Measurements from ENCODE around the gene RUNDC3A. TPM values are rescaled to one million over a fixed set of nuclear protein-coding genes. Genes with fewer than 3 reads are reported as not detected.

Gene RUNDC3A
- under 1 TPM in 1 of 2 experiments, not detected in 1; 0.28 TPM for total RNA-seq

DNA sequence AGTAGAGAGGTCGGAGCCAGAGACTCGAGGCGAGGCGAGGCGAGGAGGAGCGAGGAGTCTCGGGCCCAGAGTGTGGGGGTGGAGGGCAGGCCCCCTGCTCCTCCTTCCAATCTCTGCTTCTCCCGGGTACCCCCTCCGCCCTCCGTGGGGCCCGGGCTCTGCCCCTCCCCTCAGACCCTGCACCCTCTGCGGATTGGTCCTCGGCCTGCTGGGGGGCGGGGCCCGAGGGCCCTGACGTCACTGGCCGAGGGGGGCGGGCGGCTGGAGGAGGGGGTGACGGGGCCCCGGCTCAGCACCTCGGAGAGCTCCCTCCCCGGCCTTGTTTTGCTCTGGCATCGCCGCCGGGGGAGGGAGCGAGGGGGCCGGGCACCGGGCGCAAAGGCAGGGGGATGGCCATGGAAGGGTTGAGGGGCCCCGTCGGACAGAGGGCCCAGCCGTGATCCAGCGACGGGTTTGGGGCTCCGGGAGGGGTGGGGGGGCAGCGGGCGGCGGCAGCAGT is at the start of gene RUNDC3A:
Gene RUNDC3A (plus strand): TSS at position 282 of the 499 bp plus-strand sequence. CDS start 232 bp downstream, outside the sequence.
- ChIA-PET POLR2A (no interaction called here), CTCF (no interaction called here)
- Mint-ChIP-seq H3K27me3 (peaks cover 41% of the 10 kb centered on the region), H3K36me3 (ENCODE audit: low read depth) (no peaks in the 10 kb centered on the region), H3K9me3 (no peaks in the 10 kb centered on the region), H3K27ac (no peak within 1 kb of the TSS), H3K4me3 (no peak within 1 kb of the TSS), H3K4me1 (peaks cover 22% of the 10 kb centered on the region)
- peak; percentile 80 for DNase-seq

DNA sequence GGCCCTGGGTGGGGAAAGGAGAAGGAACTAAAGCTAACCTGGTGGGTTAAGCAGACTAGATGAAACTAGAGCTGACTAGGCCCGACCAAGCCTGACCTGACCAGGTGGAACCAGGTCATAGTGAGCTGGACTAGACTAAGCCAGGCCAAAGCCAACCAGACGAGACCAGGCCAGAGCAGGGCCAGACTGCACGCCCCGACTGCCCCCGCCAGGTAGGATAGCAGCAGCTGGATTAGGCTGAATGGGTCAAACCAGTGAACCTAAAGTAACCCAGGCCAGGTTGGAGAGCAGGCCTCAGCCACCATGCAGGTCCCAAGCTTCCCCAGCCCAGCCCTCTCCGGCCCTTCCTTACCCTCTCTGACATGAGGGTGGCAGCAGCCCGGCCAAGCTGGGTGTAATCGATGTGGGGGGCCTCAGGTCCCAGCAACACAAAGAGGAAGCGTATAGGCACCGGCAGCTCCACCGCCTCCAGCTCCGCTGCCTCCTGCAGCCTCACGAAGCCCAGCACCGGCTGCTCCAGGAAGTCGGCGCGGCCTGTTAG is 49.5 kb upstream of the RUNDC3A start:
- peaks cover 5% of the 10 kb centered on the region for H3K27me3 Mint-ChIP-seq
- no peaks in the 10 kb centered on the region for H3K9me3 Mint-ChIP-seq
- DNase-seq = no peak
- ChIA-PET CTCF (interaction anchor here (0.6 kb wide), 1 partner anchor 50 kb away, joined by 3 read pairs; no protein-coding TSS in a partner anchor), POLR2A (no interaction called here)
- H3K36me3 Mint-ChIP-seq (ENCODE audit: low read depth) = no peaks in the 10 kb centered on the region
- no peaks in the 10 kb centered on the region for H3K4me1 Mint-ChIP-seq
- no peak overlapping the region for H3K4me3 Mint-ChIP-seq
- H3K27ac Mint-ChIP-seq = no peak overlapping the region

DNA sequence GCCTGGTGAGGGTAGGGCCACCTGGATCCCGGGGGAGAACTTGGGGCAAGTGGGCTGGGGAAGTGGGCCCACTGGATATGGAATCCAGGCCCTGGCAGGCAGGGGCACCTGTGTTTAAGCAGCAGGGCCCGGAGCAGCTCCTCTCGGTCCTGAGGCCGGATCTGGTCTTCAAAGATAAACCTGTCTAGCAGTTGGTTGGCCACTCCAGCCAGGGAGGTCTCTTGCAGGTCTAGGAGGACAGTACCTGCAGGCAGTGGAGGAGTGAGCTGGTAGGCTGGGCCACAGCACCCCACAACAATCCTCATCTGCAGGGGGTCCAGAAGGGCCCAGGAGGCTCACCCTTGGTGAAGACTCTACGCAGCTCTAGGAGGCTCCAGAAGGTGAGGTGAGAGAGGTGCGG is 48.1 kb upstream of the RUNDC3A start:
- no peaks in the 10 kb centered on the region for H3K9me3 Mint-ChIP-seq

DNA sequence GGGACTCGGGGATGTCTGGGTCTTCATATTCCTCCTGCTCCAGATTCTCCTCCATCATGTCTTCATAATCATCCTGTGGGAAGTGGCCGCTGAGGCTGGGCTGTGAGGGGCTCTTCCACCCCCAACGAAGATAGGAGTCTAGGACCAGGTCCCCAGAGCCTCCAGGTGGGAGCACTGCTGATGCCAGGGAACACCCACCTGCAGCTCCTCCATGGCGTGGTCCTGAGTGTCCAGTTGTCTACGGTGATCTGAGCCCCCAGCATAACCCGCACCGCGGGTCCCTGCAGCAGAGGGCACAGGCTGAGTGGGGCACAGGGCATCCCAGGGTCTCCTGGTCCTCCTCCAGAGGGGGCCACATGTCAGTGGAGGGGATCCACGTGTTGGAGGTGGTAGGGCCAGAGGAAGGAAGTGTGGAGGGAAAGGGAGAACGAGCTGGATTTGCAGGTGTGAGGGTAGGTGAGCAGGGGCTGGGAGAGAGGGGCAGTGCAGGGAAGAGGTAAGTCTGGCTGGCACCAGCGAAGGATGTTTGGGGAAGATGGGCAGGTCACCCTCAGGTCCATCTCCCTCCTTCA is 45.7 kb upstream of the RUNDC3A start:
- no peaks in the 10 kb centered on the region for H3K9me3 Mint-ChIP-seq
- ChIA-PET POLR2A (interaction anchor here (0.6 kb wide), 1 partner anchor 41 kb away, joined by 3 read pairs; no protein-coding TSS in a partner anchor), CTCF (interaction anchor here (0.6 kb wide), 1 partner anchor 40 kb away, joined by 3 read pairs; no protein-coding TSS in a partner anchor)
- DNase-seq = no peak
- H3K4me1 Mint-ChIP-seq = no peaks in the 10 kb centered on the region
- no peak overlapping the region for H3K27ac Mint-ChIP-seq
- H3K4me3 Mint-ChIP-seq = no peak overlapping the region
- no peaks in the 10 kb centered on the region for H3K27me3 Mint-ChIP-seq
- no peaks in the 10 kb centered on the region for H3K36me3 Mint-ChIP-seq (ENCODE audit: low read depth)

More for the DNA sequence above, 48.1 kb upstream of the RUNDC3A start:
- ChIA-PET POLR2A (no interaction called here), CTCF (no interaction called here)
- Mint-ChIP-seq H3K4me1 (no peaks in the 10 kb centered on the region), H3K4me3 (no peak overlapping the region), H3K27me3 (peaks cover 5% of the 10 kb centered on the region), H3K36me3 (ENCODE audit: low read depth) (no peaks in the 10 kb centered on the region), H3K27ac (no peak overlapping the region)
- no peak for DNase-seq

DNA sequence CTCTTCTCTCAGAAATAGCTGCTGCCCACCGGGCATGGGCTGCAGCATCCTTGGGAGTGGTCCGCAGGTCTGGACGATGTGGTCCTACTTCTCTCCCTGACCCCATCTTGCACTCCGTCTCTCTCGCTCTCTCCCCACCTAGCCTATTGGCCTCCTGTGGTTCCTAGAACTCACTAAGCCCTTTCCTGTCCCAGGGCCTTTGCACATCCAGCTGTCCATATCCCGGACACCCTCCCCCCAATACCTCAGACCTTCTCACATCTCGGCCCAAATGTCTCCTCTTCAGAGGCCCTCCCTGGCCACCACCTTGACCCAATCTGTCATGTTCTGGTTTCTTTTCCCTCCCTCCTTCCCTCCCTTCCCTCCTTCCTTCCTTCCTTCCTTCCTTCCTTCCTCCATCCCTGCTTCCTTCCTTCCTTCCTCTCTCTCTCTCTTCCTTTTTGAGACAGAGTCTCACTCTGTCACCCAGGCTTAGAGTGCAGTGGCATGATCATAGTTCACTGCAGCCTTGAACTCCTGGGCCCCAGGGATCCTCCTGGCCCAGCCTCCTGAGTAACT is 45.0 kb upstream of the RUNDC3A start:
- Mint-ChIP-seq H3K27me3 (no peaks in the 10 kb centered on the region), H3K4me1 (no peaks in the 10 kb centered on the region), H3K36me3 (ENCODE audit: low read depth) (no peaks in the 10 kb centered on the region), H3K27ac (no peak overlapping the region), H3K4me3 (no peak overlapping the region), H3K9me3 (no peaks in the 10 kb centered on the region)
- DNase-seq = no peak
- POLR2A ChIA-PET = no interaction called here
- CTCF ChIA-PET = interaction anchor here (0.6 kb wide), 1 partner anchor 41 kb away, joined by 3 read pairs; no protein-coding TSS in a partner anchor

DNA sequence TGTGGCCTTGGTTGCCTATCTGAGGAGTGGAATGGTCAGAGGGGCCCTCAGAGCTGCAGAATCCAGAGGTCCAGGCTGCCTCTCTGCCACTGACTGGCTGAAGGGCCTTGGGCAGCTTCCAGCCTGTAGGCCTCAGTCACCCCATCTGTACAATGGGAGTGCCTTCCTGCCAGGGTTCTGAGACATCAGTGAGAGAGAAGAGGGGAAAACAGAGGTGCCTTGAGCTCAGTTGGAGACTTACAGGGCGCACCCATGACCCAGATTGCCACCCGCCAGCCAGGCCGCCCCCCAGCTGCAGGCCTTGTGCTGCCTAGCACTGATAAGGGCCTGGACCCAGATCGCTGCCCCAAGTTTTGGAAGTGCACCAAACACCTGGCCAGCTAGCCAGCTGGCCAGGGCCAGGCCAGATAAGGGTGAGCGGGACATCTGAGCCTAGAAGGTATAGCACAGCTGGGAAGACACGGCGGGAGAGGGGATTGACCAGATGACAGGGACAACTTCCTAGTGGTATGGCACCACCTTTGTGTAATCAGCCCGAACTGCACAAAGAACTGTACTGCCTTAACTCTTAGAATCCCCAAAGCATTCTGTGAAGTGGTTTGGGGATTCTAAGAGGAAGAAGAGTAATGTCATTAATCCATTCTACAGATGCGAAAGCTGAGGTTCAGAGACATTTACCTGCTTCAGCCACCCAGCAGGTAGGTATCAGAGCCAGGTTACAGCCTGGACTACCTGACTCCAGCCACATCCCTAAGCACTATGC is 41.8 kb upstream of the RUNDC3A start:
- Mint-ChIP-seq H3K4me3 (no peak overlapping the region), H3K4me1 (no peaks in the 10 kb centered on the region), H3K27me3 (no peaks in the 10 kb centered on the region), H3K27ac (no peak overlapping the region), H3K36me3 (ENCODE audit: low read depth) (no peaks in the 10 kb centered on the region), H3K9me3 (no peaks in the 10 kb centered on the region)
- ChIA-PET CTCF (interaction anchor here (0.9 kb wide), 1 partner anchor 84 kb away, joined by 3 read pairs; no protein-coding TSS in a partner anchor), POLR2A (interaction anchor here (1.0 kb wide), 1 partner anchor 13 kb away, joined by 4 read pairs; no protein-coding TSS in a partner anchor)
- DNase-seq = no peak

DNA sequence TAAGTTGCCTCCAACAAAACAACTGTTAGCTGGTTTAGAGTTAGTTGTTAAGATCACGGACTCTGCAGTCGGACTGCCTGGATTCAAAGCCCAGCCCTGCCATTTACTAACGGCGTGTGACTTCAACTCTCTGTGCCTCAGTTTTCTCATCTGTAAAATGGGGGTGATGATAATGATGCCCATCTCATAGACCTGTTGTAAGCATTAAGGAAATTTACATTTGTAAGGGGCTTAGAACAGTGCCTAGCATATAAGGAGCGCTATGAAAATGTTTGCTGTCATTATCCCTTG is 41.3 kb upstream of the RUNDC3A start:
- Mint-ChIP-seq H3K4me1 (no peaks in the 10 kb centered on the region), H3K36me3 (ENCODE audit: low read depth) (no peaks in the 10 kb centered on the region), H3K27me3 (no peaks in the 10 kb centered on the region), H3K9me3 (no peaks in the 10 kb centered on the region), H3K27ac (no peak overlapping the region), H3K4me3 (no peak overlapping the region)
- POLR2A ChIA-PET = no interaction called here
- CTCF ChIA-PET = interaction anchor here (0.9 kb wide), 1 partner anchor 83 kb away, joined by 3 read pairs; no protein-coding TSS in a partner anchor
- DNase-seq = no peak

DNA sequence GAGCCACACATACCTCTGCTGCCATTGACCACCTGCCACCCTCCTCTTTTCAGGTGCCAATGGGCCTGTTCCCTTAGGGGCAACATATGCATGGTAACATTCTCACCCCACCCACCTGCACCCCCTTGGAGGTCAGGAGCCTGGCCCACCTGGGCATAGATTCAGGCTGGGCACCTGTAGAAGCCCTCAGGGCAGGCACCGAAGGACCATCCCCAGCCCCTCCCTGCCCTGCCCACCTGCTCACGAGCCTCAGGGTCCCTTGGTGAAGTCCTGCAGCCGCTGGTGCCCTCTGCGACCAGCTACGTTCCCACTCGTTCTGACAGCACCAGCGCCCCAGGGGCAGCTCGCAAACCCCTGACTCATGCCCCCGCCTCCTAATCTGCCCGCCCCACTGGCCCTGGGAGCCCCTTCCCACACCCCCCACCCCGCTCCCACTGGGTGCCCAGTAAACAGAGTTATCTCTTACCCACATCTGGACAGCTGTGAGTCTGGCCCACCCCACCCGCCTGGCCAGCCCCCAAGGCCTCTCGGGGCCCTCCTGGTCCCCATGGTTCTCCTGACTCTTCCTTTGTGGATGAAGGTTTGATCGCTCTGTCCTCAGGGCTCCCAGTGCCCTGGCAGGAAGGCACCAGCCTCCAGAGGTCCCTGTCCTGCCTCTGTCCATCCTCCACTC is 40.4 kb upstream of the RUNDC3A start, which contains the start of gene SLC4A1:
Gene SLC4A1 (minus strand): TSS at position 318 of the 673 bp plus-strand sequence. CDS start 5,269 bp downstream, outside the sequence.
- Mint-ChIP-seq H3K4me1 (no peaks in the 10 kb centered on the region), H3K9me3 (no peaks in the 10 kb centered on the region), H3K4me3 (no peak within 1 kb of the TSS), H3K36me3 (ENCODE audit: low read depth) (no peaks in the 10 kb centered on the region), H3K27ac (no peak within 1 kb of the TSS), H3K27me3 (no peaks in the 10 kb centered on the region)
- no peak for DNase-seq
- POLR2A ChIA-PET = no interaction called here
- CTCF ChIA-PET = no interaction called here

DNA sequence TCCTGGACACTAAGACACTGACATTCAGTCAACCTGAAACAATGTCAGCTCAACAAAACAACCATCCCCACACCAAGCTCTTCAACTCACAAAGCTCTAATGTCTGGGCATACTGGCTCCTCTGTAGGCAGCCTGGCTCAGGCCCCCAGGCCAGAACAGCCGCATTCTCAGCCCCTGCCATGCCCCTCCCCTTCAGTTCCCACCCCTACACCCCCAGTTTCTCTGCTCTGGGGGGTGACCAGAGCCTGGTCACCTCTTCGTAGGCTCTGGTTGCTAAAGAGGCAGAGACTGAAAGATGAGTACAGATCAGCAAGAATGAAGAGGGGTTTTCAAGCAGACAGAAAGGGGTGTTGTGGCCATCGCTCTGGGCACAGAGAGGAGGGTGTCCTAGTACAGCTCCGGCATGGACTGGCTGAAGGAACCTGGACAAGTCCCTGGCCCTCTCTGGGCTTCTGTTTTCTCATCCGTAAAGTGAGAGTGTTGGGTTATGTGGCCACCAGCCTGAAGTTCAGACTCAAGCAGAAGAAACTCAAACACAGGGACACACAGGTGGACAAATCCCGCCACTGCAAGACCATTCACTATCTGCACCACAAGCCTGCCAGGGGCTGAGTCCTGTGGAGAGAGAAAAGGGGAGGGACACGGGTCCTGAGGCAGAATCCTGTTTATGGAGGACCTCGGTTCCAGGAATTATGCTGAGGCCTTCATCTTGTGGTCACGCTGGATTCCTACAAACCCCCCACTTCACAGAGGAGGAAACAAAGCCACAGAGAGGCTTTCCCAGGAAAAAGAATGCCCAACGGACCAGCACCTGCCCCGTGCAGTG is 39.5 kb upstream of the RUNDC3A start:
- ChIA-PET POLR2A (no interaction called here), CTCF (no interaction called here)
- no peak for DNase-seq
- H3K27ac Mint-ChIP-seq = no peak overlapping the region
- H3K4me3 Mint-ChIP-seq = no peak overlapping the region
- H3K9me3 Mint-ChIP-seq = no peaks in the 10 kb centered on the region
- H3K27me3 Mint-ChIP-seq = no peaks in the 10 kb centered on the region
- no peaks in the 10 kb centered on the region for H3K4me1 Mint-ChIP-seq
- H3K36me3 Mint-ChIP-seq (ENCODE audit: low read depth) = no peaks in the 10 kb centered on the region

DNA sequence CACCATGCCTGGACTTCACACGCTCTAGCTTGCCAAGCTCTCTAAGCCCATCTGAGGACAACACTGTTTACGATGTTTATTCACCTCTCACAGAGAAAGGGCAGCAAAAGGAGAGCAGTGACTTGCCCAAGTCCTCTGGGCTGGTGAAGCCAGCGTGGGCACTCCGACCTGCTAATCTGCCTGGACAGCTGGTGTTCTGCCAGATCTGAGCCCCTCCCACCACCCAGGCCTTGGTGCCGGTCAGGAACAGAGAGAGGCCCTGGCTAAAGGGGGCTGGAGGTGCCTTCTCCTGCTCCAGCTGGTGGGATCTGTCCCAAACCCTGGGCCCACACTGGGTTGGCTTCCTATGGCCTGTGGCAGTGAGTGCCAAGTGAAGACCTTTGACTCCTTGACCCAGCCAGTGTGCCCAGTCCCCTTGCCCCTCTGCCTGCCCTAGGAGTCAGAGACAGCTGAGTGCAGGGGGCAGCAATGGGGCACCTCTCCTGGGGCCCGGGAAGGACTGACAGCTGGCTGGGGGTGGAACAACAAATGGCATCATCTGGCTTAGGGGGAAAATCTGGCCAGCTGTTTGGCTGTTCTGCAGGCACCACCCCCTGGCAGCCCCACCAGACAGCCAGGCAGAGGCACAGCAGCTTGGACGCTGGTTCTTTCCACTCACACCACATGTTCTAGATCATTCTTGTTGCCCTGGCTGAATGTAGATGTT is 38.7 kb upstream of the RUNDC3A start:
- Mint-ChIP-seq H3K36me3 (ENCODE audit: low read depth) (no peaks in the 10 kb centered on the region), H3K27me3 (no peaks in the 10 kb centered on the region), H3K27ac (no peak overlapping the region), H3K9me3 (no peaks in the 10 kb centered on the region), H3K4me1 (no peaks in the 10 kb centered on the region), H3K4me3 (no peak overlapping the region)
- POLR2A ChIA-PET = no interaction called here
- CTCF ChIA-PET = no interaction called here
- no peak for DNase-seq

DNA sequence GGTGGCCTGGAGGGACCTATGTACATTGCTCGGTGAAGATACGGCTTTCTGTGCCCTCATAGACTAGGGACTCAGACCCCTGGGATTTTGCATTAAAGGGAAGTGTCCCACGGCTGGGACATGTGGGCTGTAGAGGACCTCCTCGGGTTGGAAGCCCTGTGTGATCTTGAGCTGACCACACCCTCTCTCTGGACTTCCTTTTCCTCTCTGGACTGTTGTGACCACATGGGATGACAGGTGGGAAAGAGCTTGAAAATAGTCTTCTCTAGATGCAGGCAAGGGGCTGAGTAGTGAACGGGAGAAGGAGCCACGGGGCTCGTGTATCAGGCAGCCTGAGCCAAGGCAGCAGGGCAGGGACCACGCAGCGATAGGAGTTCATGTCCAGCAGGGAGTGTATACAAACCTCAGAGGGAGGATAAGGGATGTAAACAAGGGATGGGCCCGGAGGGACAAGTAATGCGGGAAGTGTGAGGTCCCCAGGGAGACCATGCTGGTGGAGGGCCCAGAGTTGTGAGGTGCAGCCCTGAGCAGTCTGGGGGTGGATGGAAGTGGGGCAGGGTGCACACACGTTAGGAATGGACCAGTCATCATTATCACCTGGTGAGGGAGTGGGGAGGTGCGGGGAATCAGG is 36.0 kb upstream of the RUNDC3A start:
- CTCF ChIA-PET = no interaction called here
- no peaks in the 10 kb centered on the region for H3K9me3 Mint-ChIP-seq
- H3K4me3 Mint-ChIP-seq = no peak overlapping the region
- no peaks in the 10 kb centered on the region for H3K4me1 Mint-ChIP-seq
- no peaks in the 10 kb centered on the region for H3K36me3 Mint-ChIP-seq (ENCODE audit: low read depth)
- no peak for DNase-seq
- POLR2A ChIA-PET = no interaction called here
- peaks cover 6% of the 10 kb centered on the region for H3K27me3 Mint-ChIP-seq
- no peak overlapping the region for H3K27ac Mint-ChIP-seq
